ENCODE measurements around the gene COL23A1.

The COL23A1 gene

DNA sequence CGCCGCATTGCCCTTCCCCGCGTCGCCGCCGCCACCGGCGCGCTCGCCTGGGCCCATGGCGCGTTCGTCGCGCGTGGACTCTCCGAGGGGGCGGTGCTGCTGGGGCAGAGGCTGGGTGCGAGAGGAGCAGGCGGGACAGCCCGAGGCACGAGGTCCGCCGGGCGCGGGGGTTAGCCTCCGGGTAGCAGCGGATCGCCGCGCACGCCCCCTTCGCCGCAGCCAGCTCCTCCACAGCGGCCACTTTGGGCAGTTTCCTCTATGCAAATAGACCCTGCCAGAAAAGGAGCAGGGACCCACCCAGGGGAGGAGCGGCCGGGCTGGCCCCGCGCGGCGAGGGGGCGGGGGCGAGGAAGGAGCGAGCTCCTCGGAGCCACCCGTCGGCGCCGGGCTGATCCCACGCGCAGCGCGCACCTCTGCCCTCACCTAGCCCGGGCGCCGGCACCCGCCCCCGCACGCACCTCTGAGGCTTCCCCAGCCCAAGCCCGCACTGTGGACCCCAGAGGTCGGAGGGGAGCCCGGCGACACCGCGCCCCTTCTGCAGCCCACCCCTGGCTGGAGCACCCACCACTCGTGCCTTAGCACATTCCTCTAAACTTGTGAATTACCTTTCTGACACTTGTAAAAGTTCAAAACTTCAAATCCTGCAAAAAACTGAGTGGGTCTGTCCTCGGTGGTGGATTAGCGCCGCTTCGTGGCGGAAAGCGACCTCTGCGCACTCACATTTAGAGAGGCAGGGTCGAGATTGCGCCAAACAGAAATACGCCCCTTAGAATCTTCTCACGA lies at the start of gene COL23A1:
Gene COL23A1 (minus strand): TSS at position 253 of the 783 bp plus-strand sequence.
- H3K4me1 ChIP-seq (ENCODE audit: low read length), result no peaks in the 10 kb centered on the region
- H3K27me3 ChIP-seq (ENCODE audit: low read depth, low read length), result no peaks in the 10 kb centered on the region
- no peak within 1 kb of the TSS for H3K27ac ChIP-seq (ENCODE audit: low read length)
- no peak within 1 kb of the TSS for H3K4me2 ChIP-seq (ENCODE audit: low read length)
- no peak for TF ChIP-seq EZH2phosphoT487 (IDR thresholded peaks at IDR 0.05; ENCODE audit: low read depth)
- TF ChIP-seq, protein P1, sequence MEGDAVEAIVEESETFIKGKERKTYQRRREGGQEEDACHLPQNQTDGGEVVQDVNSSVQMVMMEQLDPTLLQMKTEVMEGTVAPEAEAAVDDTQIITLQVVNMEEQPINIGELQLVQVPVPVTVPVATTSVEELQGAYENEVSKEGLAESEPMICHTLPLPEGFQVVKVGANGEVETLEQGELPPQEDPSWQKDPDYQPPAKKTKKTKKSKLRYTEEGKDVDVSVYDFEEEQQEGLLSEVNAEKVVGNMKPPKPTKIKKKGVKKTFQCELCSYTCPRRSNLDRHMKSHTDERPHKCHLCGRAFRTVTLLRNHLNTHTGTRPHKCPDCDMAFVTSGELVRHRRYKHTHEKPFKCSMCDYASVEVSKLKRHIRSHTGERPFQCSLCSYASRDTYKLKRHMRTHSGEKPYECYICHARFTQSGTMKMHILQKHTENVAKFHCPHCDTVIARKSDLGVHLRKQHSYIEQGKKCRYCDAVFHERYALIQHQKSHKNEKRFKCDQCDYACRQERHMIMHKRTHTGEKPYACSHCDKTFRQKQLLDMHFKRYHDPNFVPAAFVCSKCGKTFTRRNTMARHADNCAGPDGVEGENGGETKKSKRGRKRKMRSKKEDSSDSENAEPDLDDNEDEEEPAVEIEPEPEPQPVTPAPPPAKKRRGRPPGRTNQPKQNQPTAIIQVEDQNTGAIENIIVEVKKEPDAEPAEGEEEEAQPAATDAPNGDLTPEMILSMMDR (IDR thresholded peaks at IDR 0.05; ENCODE audit: low read depth, low read length), result no peak
- H3K36me3 ChIP-seq (replicated peaks; ENCODE audit: low read depth, low read length), result peaks cover 31% of the 10 kb centered on the region
- no peaks in the 10 kb centered on the region for H4K20me1 ChIP-seq (ENCODE audit: insufficient read depth, low read length)
- no peak within 1 kb of the TSS for H3K9ac ChIP-seq (ENCODE audit: low read length)
- H3K4me3 ChIP-seq (ENCODE audit: low read length), result no peak within 1 kb of the TSS
- peaks cover 8% of the 10 kb centered on the region; the same call in 1 of the 2 replicates for H3K9me3 ChIP-seq (ENCODE audit: insufficient read depth, low read length)
- H2AFZ ChIP-seq (ENCODE audit: low read depth, low read length), result no peak within 1 kb of the TSS
- H3K79me2 ChIP-seq (ENCODE audit: low read length), result no peaks in the 10 kb centered on the region

DNA sequence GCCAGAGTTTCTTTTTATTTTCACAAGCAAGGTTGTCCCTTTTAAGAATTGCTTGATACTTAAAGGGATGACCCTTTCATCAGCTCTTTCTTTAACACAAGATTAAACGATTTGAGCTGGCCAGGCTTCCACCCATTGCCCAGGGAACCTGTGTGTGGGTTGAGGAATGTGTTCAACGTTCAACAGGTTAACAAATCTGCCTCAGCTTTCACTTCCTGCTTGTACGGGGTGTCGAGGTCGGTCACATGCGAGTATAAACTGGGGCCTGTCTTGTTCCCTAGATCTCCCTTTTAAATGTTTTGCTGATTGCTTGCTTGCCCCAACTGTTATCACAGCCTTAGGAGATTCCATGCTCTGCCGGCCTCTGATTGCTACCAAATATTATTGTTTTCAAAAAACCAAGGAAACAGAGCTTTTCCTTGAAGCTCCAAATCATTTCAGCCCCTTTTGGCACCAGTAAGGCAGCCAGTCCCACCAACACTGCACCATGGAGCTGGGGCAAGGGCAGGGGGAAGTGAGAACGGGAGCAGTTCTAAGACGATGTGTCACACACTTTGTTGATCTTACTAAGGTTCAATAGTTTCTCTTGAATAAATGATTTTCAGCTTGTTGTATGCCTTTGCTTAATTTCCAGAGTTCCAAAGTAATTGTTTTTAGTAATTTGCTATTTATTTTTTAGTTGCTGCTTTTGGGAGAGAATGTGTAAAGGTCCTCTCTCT lies 47.3 kb upstream of the COL23A1 start:
- Histone ChIP-seq H2AFZ (ENCODE audit: low read depth, low read length) (peak overlapping the region; percentile 33), H3K9ac (ENCODE audit: low read length) (peak overlapping the region; percentile 14; the same call in 1 of the 2 replicates), H3K4me1 (ENCODE audit: low read length) (peaks cover 15% of the 10 kb centered on the region), H3K27ac (ENCODE audit: low read length) (peak overlapping the region; percentile 65), H3K79me2 (ENCODE audit: low read length) (no peaks in the 10 kb centered on the region), H3K36me3 (replicated peaks; ENCODE audit: low read depth, low read length) (peaks cover 6% of the 10 kb centered on the region), H3K9me3 (ENCODE audit: insufficient read depth, low read length) (peaks cover 5% of the 10 kb centered on the region; the same call in 1 of the 2 replicates), H3K4me3 (ENCODE audit: low read length) (peak overlapping the region; percentile 27; the same call in 1 of the 2 replicates), H3K4me2 (ENCODE audit: low read length) (peak overlapping the region; percentile 44), H3K27me3 (ENCODE audit: low read depth, low read length) (no peaks in the 10 kb centered on the region), H4K20me1 (ENCODE audit: insufficient read depth, low read length) (no peaks in the 10 kb centered on the region)
- TF ChIP-seq EZH2phosphoT487 (IDR thresholded peaks at IDR 0.05; ENCODE audit: low read depth), result no peak
- TF ChIP-seq, protein P1 (IDR thresholded peaks at IDR 0.05; ENCODE audit: low read depth, low read length), result no peak

DNA sequence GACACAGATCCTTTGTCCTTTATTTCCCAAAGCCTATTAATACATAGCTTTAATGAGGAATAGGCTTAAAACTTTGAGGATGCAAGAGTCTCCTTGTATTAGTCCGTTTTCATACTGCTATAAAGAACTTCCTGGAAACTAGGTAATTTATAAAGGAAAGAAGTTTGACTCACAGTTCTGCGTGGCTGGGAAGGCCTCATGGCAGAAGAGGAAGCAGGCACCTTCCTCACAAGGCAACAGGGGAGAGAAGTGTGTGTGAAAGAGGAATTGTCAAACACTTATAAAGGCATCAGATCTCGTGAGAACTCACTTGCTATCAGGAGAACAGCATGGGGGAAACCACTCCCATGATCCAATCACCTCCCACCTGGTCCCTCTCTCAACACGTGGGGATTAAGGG lies 42.1 kb upstream of the COL23A1 start:
- Histone ChIP-seq H3K27ac (ENCODE audit: low read length) (peak overlapping the region; percentile 39; the same call in 1 of the 2 replicates), H2AFZ (ENCODE audit: low read depth, low read length) (no peak overlapping the region), H3K27me3 (ENCODE audit: low read depth, low read length) (no peaks in the 10 kb centered on the region), H3K36me3 (replicated peaks; ENCODE audit: low read depth, low read length) (peaks cover 6% of the 10 kb centered on the region), H3K9me3 (ENCODE audit: insufficient read depth, low read length) (peaks cover 7% of the 10 kb centered on the region; the same call in 1 of the 2 replicates), H3K79me2 (ENCODE audit: low read length) (no peaks in the 10 kb centered on the region), H3K9ac (ENCODE audit: low read length) (no peak overlapping the region), H3K4me3 (ENCODE audit: low read length) (no peak overlapping the region), H4K20me1 (ENCODE audit: insufficient read depth, low read length) (no peaks in the 10 kb centered on the region), H3K4me2 (ENCODE audit: low read length) (peak overlapping the region; percentile 19; the same call in 1 of the 2 replicates), H3K4me1 (ENCODE audit: low read length) (peaks cover 31% of the 10 kb centered on the region)
- TF ChIP-seq, protein P1 (IDR thresholded peaks at IDR 0.05; ENCODE audit: low read depth, low read length), result no peak
- TF ChIP-seq EZH2phosphoT487 (IDR thresholded peaks at IDR 0.05; ENCODE audit: low read depth), result no peak

- Histone ChIP-seq H2AFZ (ENCODE audit: low read depth, low read length) (no peak overlapping the region), H3K4me2 (ENCODE audit: low read length) (no peak overlapping the region), H3K9ac (ENCODE audit: low read length) (no peak overlapping the region), H4K20me1 (ENCODE audit: insufficient read depth, low read length) (peaks cover 3% of the 10 kb centered on the region; the same call in 1 of the 2 replicates), H3K27me3 (ENCODE audit: low read depth, low read length) (no peaks in the 10 kb centered on the region), H3K9me3 (ENCODE audit: insufficient read depth, low read length) (peaks cover 7% of the 10 kb centered on the region; the same call in 1 of the 2 replicates), H3K36me3 (replicated peaks; ENCODE audit: low read depth, low read length) (peaks cover 6% of the 10 kb centered on the region), H3K4me1 (ENCODE audit: low read length) (peaks cover 24% of the 10 kb centered on the region), H3K4me3 (ENCODE audit: low read length) (no peak overlapping the region), H3K79me2 (ENCODE audit: low read length) (peaks cover 9% of the 10 kb centered on the region), H3K27ac (ENCODE audit: low read length) (no peak overlapping the region)
- no peak for TF ChIP-seq EZH2phosphoT487 (IDR thresholded peaks at IDR 0.05; ENCODE audit: low read depth)
- TF ChIP-seq, protein P1 (IDR thresholded peaks at IDR 0.05; ENCODE audit: low read depth, low read length), result no peak
These were observed 40.8 kb upstream of the COL23A1 start for GRCh38 chr5:178630951-178631350.

All from OCI-LY3 (cell line).